Endothelial cell (in vitro differentiated cells): Measurements from ENCODE around the gene GLI2. TPM values are rescaled to one million over a fixed set of nuclear protein-coding genes. Genes with fewer than 3 reads are reported as not detected.

Source experiments
- DNase-seq: peaks from one replicate; pipeline ENCODE4 v3.0.0; 2021; ENCODE audit warnings: low spot score
- H3K27ac Mint-ChIP-seq: one replicate; pipeline ENCODE4 v1.8.0; 2021; ENCODE audit warnings: mixed read lengths, inconsistent platforms; ENCODE audit not compliant: unreplicated experiment
- H3K27me3 Mint-ChIP-seq: one replicate; pipeline ENCODE4 v1.8.0; 2021; ENCODE audit warnings: mild to moderate bottlenecking, moderate library complexity, mixed read lengths, inconsistent platforms; ENCODE audit not compliant: unreplicated experiment
- H3K36me3 Mint-ChIP-seq: one replicate; pipeline ENCODE4 v1.8.0; 2021; ENCODE audit warnings: mild to moderate bottlenecking, low read depth, mixed read lengths, inconsistent platforms; ENCODE audit not compliant: unreplicated experiment
- H3K4me1 Mint-ChIP-seq: one replicate; pipeline ENCODE4 v1.8.0; 2021; ENCODE audit warnings: mild to moderate bottlenecking, mixed read lengths, inconsistent platforms; ENCODE audit not compliant: unreplicated experiment
- H3K4me3 Mint-ChIP-seq: one replicate; pipeline ENCODE4 v1.8.0; 2021; ENCODE audit warnings: mild to moderate bottlenecking, mixed read lengths, inconsistent platforms; ENCODE audit not compliant: unreplicated experiment
- H3K9me3 Mint-ChIP-seq: one replicate; pipeline ENCODE4 v1.8.0; 2021; ENCODE audit warnings: mixed read lengths, inconsistent platforms; ENCODE audit not compliant: unreplicated experiment
- total RNA-seq: library from RNA; stranded (reverse); fragmentation: NEBNext Ultra II Directional; extraction: Animal tissue kit (Norgen Biotek cat#: 25700); gene quantifications from one replicate; pipeline ENCODE4 v1.2.1, GENCODE V29; 2021; ENCODE audit not compliant: unreplicated experiment
- TF ChIP-seq, protein P1 (sequence below): fragments of 200-600 bp; sonication (generic); IDR thresholded peaks from one replicate; pipeline ENCODE4 v1.5.0; 2021; ENCODE audit warnings: antibody characterized with exemption; ENCODE audit not compliant: unreplicated experiment

GLI2 gene
- total RNA-seq, 1 donor from 2014 or later = 1.2 TPM

DNA sequence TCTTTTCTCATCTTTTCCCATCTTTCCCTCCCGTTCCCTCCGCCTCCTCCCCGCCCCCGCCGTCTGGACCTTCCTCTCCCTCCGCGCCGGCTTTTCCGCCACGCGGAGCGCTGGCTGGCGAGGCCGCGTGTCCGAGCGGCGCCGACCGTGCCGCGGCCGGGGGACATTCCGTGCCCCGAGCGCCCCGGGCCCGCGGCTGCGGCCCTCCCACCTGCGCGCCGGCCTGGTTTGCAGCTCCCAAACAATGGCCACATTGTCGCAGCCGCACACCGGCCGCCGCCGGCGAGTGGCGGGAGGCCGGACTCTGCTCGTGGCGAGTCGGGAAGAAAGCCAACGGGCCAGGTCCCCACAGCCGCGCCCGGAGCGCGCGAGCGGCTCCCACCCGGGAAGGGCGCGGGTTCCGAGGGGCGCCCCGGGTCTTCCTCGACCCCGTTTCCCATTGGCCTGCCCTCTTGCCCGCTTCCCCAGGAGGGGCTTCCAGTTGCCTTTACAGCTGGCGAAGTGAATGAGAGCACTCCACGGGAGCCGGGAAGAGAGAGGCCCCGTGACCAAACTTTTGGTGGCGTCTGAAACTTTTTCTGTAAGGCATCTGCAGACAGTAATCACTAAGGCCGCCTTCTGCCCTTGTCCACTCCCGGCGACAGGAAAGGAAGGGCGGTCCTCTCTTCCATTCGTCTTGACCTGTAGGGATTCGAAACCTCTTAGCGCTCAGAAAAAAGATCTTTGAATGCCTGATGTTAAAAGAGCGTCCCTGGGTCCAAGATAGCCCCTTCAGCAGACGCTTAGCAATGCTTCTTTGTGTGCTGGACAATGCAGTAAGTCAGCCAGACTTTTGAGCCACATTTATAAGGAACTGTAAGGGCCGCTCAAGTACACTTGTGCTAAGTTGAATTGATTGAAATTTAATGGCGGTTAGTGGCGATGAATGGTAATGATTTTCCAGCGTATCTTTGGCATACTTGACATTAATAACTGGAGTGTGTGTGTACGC, 6.2 kb downstream of the GLI2 start:
- Mint-ChIP-seq H3K4me1 (peaks cover 37% of the 10 kb centered on the region), H3K27me3 (peaks cover 10% of the 10 kb centered on the region), H3K36me3 (no peaks in the 10 kb centered on the region), H3K9me3 (no peaks in the 10 kb centered on the region), H3K27ac (no peak overlapping the region), H3K4me3 (peak overlapping the region; percentile 81)
- TF ChIP-seq, protein P1, sequence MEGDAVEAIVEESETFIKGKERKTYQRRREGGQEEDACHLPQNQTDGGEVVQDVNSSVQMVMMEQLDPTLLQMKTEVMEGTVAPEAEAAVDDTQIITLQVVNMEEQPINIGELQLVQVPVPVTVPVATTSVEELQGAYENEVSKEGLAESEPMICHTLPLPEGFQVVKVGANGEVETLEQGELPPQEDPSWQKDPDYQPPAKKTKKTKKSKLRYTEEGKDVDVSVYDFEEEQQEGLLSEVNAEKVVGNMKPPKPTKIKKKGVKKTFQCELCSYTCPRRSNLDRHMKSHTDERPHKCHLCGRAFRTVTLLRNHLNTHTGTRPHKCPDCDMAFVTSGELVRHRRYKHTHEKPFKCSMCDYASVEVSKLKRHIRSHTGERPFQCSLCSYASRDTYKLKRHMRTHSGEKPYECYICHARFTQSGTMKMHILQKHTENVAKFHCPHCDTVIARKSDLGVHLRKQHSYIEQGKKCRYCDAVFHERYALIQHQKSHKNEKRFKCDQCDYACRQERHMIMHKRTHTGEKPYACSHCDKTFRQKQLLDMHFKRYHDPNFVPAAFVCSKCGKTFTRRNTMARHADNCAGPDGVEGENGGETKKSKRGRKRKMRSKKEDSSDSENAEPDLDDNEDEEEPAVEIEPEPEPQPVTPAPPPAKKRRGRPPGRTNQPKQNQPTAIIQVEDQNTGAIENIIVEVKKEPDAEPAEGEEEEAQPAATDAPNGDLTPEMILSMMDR = no peak
- no peak for DNase-seq

DNA sequence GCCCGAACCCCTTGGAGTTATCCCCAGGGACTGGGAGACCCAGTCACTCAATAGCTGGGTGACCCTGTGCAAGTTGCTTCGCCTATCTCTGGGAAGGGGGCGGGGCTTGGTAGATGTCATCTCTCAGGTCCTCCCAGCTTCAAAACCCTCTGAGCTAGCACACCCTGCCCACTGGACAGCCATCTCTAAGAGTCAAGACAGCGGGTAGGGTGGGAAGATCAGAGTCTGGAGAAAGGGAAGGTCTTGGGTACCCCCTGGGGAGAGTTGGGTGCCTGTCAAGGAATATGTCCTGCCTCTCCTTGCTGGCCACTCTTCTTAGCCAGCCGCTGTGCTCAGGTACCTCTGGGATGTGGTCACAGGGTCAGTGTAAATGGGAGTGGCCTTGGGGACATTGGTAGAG, 8.0 kb downstream of the GLI2 start:
- DNase-seq = no peak
- Mint-ChIP-seq H3K27me3 (peaks cover 3% of the 10 kb centered on the region), H3K4me1 (peaks cover 25% of the 10 kb centered on the region), H3K36me3 (no peaks in the 10 kb centered on the region), H3K4me3 (no peak overlapping the region), H3K27ac (no peak overlapping the region), H3K9me3 (no peaks in the 10 kb centered on the region)
- TF ChIP-seq, protein P1 = no peak

DNA sequence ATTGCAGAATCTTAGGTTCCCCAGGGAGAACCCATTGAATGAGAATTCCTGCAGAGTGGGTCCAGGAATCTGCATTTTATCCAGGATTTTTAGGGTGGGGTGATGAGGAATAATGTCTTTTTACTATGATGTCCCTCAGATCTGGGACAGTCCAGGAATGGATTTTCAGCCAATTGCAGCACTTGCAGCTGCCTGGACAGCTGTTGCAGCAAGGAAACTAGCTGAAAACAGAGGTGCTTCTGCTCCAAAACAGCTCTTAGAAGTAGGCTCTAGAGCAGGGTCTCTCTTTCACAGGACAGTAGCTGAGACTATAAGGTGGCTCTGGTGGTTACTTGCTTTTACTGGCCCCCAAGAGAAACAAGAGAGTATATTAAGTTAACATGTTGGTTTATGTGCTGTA, 9.1 kb downstream of the GLI2 start:
- DNase-seq = no peak
- Mint-ChIP-seq H3K4me1 (peaks cover 17% of the 10 kb centered on the region), H3K36me3 (no peaks in the 10 kb centered on the region), H3K4me3 (no peak overlapping the region), H3K9me3 (no peaks in the 10 kb centered on the region), H3K27me3 (peaks cover 3% of the 10 kb centered on the region), H3K27ac (no peak overlapping the region)
- TF ChIP-seq, protein P1 = no peak

DNA sequence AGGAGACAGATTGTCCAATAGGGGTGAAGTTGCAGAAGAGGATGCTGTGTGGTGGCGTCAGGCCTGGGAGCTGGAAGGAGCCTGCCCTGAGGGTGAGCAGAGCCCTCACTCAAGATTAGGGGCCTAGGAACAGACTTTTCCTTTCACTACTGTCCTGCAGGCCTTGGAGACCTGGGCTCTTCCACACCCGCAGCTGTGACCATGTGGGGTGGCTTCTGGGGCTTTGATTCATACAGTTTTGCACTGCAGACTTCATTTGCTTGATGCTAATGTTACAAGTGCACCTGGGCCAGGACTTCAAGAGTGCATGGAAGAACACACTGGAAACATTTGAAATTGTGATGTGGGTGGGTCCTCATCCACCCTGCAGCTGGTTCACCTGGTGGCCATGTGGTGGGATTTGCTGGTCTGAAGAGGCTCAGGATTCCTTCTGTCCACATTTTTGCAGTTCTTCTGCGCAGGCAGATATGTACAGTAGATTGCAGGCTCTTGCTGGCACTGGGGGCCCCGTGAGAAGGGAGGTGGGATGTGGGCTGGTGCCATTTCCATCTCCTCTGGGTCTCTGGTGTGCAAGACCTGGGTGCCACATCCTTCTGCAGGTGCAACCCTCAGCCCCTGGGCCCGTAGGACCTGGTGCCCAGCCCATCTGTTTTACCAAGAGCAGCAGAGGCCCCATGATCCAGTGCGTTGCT, 9.9 kb downstream of the GLI2 start:
- H3K9me3 Mint-ChIP-seq = no peaks in the 10 kb centered on the region
- H3K4me3 Mint-ChIP-seq = no peak overlapping the region
- no peak for DNase-seq
- no peaks in the 10 kb centered on the region for H3K36me3 Mint-ChIP-seq
- TF ChIP-seq, protein P1 = no peak
- peaks cover 3% of the 10 kb centered on the region for H3K27me3 Mint-ChIP-seq
- H3K27ac Mint-ChIP-seq = no peak overlapping the region
- peaks cover 13% of the 10 kb centered on the region for H3K4me1 Mint-ChIP-seq
